SK-N-MC (cell line): Measurements from ENCODE around the gene MYOZ2.

ENCODE experiments used
- EZH2 ChIP-seq: fragments of 200-600 bp; sonication (generic); IDR thresholded peaks from one replicate; pipeline ENCODE4 v1.6.1; 2017; ENCODE audit warnings: antibody characterized with exemption
- POLR2AphosphoS5 ChIP-seq: IDR thresholded peaks from 2 replicates; pipeline ENCODE4 v1.6.1; 2012; ENCODE audit warnings: mild to moderate bottlenecking, low read depth, low read length, borderline replicate concordance

DNA sequence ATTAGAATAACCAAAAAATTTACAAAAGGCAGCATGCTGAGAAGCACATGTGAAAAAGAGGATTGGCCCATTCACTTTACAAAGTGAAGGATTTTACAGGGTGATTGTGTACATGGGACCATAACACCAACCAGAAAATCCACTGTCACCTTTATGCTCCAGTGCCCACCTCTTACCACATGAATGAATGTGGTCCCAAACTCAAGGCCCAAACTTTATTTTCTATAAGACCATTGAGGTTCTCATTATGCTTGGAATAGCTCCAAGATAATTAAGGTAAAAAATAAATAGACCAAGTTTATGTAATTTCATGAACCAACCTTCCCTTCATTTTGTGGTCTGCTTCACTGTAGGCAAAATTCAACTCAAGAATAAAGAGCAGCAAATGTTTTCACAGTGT is 24.3 kb upstream of the MYOZ2 start:
- no peak for TF ChIP-seq EZH2
- no peak for TF ChIP-seq POLR2AphosphoS5
